ENCODE measurements around the gene TBX1.

DNA sequence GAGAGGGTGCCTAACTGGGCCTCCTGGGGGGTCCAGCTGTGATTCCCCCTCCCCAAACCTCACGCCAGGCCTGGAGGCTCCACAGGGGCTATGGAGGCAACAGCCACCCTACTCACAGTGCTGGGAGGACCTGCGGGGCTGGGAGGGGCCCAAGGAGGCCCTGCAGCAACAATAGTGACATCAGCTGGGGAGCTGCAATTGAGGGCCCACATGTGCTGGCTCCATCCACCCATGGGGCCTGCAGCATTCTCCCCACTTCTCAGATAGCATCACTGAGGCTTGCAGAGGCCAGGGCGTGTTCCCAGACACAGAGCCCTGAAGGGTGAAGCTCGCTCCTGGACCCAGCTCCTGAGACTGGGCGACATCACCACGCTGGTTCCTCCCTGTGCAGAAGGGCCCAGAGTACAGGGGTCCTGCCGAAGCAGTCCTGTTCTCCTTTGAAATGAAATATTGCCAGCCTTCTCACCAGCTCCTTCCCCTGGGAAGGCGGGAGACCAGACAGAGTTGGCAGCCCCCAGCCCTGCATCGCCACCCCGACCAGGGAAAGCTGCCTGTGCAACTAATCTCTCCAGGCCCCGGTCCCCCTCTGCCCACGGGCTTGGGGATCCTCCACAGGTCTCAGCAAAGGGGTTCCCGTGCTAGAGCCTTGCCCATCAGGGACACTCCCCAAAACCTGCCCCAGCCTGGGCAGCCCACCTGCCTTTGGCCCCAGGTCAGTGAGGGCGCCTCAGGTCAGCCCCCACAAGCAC lies 8.9 kb upstream of the TBX1 start:
- TF ChIP-seq CTCF (IDR thresholded peaks at IDR 0.05; ENCODE audit: low read depth, low read length, poor library complexity, severe bottlenecking) (no peak), EZH2phosphoT487 (IDR thresholded peaks at IDR 0.05; ENCODE audit: borderline replicate concordance, low read length) (no peak)

Measured in DOHH2 (cell line).